Esophagus muscularis mucosa (tissue), 3 donors: ENCODE data around the gene KLHL3.

Source experiments
- POLR2A ChIP-seq: fragments of 450-650 bp; IDR thresholded peaks from one replicate; pipeline ENCODE4 v1.6.1; 2017; ENCODE audit warnings: antibody characterized with exemption, moderate library complexity, mild to moderate bottlenecking, low read depth
- TF ChIP-seq, protein P1 (sequence below), 3 experiments: fragments of 200-600 bp in 2 of 3; fragments of 450-650 bp in 1 of 3; sonication (generic) in 2 of 3; IDR thresholded peaks; one replicate each; pipeline ENCODE4 v1.5.1; 2017 to 2019; ENCODE audit warnings: antibody characterized with exemption in 3 of 3, mild to moderate bottlenecking in 2 of 3, moderate library complexity in 1 of 3

DNA sequence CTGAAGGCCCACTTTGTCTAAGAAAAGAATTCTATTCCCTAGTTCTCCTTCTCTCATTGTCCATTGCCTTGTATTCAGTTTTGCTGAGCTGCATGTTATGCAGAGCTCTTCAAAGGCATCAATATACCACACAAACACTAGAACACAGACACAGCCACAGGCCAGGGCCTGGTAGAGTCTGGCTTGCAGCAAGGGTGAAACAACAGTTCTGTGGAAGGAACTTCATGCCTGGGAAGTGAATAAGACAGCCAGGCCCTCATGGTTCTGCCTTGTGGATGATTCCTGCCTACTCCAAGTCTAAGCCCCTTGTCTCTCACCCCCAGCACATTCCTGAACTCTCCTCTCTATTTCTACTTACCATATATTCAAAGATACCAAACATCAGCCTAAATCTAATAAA lies 30.8 kb downstream of the KLHL3 start:
- TF ChIP-seq, protein P1, sequence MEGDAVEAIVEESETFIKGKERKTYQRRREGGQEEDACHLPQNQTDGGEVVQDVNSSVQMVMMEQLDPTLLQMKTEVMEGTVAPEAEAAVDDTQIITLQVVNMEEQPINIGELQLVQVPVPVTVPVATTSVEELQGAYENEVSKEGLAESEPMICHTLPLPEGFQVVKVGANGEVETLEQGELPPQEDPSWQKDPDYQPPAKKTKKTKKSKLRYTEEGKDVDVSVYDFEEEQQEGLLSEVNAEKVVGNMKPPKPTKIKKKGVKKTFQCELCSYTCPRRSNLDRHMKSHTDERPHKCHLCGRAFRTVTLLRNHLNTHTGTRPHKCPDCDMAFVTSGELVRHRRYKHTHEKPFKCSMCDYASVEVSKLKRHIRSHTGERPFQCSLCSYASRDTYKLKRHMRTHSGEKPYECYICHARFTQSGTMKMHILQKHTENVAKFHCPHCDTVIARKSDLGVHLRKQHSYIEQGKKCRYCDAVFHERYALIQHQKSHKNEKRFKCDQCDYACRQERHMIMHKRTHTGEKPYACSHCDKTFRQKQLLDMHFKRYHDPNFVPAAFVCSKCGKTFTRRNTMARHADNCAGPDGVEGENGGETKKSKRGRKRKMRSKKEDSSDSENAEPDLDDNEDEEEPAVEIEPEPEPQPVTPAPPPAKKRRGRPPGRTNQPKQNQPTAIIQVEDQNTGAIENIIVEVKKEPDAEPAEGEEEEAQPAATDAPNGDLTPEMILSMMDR (IDR thresholded peaks at IDR 0.05), result no peak
- no peak for TF ChIP-seq POLR2A
